ENCODE measurements around the gene MFRP. TPM values are rescaled to one million over a fixed set of nuclear protein-coding genes. Genes with fewer than 3 reads are reported as not detected.
A peak's percentile ranks its signal among the peaks of the same experiment; 100 is the strongest.

The MFRP gene
- total and polyA plus RNA-seq, 9 of the 15 experiments (the other 6 are each of a cell fraction or from before 2014, with no cell fraction given) = not detected

DNA sequence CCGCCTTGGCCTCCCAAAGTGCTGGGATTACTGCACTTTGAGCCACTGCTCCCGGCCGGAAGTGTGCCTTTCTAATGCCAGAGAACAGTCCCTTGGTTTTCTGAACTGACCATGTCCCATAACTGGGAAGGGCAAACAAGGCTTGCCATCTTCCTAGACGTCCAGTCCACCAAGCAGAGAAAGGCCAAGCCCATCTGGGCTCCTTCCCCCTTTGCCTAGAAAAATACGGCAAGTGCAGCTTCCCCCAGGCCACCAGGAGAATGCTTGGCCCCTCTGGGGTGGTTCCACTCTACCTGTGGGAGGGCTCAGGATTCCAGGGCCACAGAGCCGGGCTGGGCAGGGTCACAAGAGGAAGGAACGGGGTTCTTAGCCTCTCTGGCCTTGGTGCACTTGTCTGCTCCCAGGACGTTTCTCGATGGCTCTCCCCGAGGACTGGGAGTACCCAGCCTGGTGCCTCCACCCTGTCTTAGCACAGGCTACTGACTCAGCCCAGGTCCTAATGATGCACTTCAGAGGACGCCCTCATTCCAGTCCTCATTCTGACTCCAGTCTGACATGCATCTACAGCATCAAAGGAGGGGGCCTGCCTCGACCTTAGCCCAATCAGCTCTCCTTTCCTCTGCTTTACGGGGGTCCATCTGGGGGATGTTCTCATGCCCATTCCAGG, 33.8 kb upstream of the MFRP start:
- Histone ChIP-seq H3K36me3 (ENCODE audit: control insufficient read depth, insufficient read depth, low read length) (peaks cover 10% of the 10 kb centered on the region; the same call in 1 of the 3 replicates), H3K4me2 (ENCODE audit: insufficient read depth, low read length) (peak overlapping the region; percentile 92), H3K9me3 (replicated peaks; ENCODE audit: control insufficient read depth, insufficient read depth, low read depth, low read length) (no peaks in the 10 kb centered on the region; the same call in 1 of the 2 replicates), H4K20me1 (replicated peaks; ENCODE audit: control insufficient read depth, insufficient read depth, low read length) (no peaks in the 10 kb centered on the region; the same call in 1 of the 2 replicates), H3K9ac (ENCODE audit: insufficient read depth in 1 of 2, low read depth in 2 of 2, low read length in 2 of 2) (peak overlapping the region; percentile 76 to 91), H3K9me1 (ENCODE audit: control insufficient read depth, insufficient read depth, low read length) (no peaks in the 10 kb centered on the region), H3K27ac (ENCODE audit: extremely low read depth, low read depth, low read length) (peak overlapping the region; percentile 67; the same call in 2 of the 3 replicates), H3K4me1 (replicated peaks in 1 of 2; ENCODE audit: control insufficient read depth in 2 of 2, insufficient read depth in 2 of 2, low read length in 2 of 2) (peaks cover 50 to 58% of the 10 kb centered on the region in 2 experiments), H3K27me3 (ENCODE audit: control insufficient read depth in 2 of 2, insufficient read depth in 2 of 2, low read length in 2 of 2) (no peaks in the 10 kb centered on the region), H2AFZ (ENCODE audit: low read depth, low read length) (peak overlapping the region; percentile 90), H3K4me3 (peak overlapping the region; percentile 61), H3K79me2 (ENCODE audit: control insufficient read depth, insufficient read depth, low read length) (peaks cover 25% of the 10 kb centered on the region)
- intact Hi-C loops (cut with micrococcal nuclease) (loop anchor here (2.0 kb wide), 1 partner anchor 61 kb away; no protein-coding TSS in a partner anchor), in situ Hi-C loops (cut with MboI) (no loop called here)
- DNase-seq (ENCODE audit: extremely low read depth in 1 of 4, low spot score in 3 of 4) (peak in 2 of 4 experiments; percentile 27 to 42), ATAC-seq (peak; percentile 16), FAIRE-seq (peak; percentile 23)
- ChIA-PET POLR2A (interaction anchor here (0.5 to 6.0 kb wide), 6 partner anchors 9 to 60 kb away, joined by 3 to 34 read pairs (median 4); no protein-coding TSS in a partner anchor), CTCF (ENCODE audit: low intra/inter-chr PET ratio) (interaction anchor here (4.2 kb wide), 1 partner anchor 23 kb away, joined by 27 read pairs; no protein-coding TSS in a partner anchor)
- no peak for TF ChIP-seq SIN3B (IDR thresholded peaks at IDR 0.05; ENCODE audit: low read depth)
- TF ChIP-seq ZNF316 (IDR thresholded peaks at IDR 0.05) = 0 out of 2 replicates have a peak, but pooled peaks have one; percentile 1
- TF ChIP-seq ZNF76 (CRISPR knock-in tag; IDR thresholded peaks at IDR 0.05; ENCODE audit: borderline replicate concordance) = no peak
- TF ChIP-seq MED1 (CRISPR knock-in tag; IDR thresholded peaks at IDR 0.05; ENCODE audit: borderline replicate concordance) = no peak
- TF ChIP-seq CBFA2T2 (conservative IDR thresholded peaks at IDR 0.05) = no peak
- TF ChIP-seq BMI1 (IDR thresholded peaks at IDR 0.05; ENCODE audit: low read length) = no peak
- TF ChIP-seq, protein P1, sequence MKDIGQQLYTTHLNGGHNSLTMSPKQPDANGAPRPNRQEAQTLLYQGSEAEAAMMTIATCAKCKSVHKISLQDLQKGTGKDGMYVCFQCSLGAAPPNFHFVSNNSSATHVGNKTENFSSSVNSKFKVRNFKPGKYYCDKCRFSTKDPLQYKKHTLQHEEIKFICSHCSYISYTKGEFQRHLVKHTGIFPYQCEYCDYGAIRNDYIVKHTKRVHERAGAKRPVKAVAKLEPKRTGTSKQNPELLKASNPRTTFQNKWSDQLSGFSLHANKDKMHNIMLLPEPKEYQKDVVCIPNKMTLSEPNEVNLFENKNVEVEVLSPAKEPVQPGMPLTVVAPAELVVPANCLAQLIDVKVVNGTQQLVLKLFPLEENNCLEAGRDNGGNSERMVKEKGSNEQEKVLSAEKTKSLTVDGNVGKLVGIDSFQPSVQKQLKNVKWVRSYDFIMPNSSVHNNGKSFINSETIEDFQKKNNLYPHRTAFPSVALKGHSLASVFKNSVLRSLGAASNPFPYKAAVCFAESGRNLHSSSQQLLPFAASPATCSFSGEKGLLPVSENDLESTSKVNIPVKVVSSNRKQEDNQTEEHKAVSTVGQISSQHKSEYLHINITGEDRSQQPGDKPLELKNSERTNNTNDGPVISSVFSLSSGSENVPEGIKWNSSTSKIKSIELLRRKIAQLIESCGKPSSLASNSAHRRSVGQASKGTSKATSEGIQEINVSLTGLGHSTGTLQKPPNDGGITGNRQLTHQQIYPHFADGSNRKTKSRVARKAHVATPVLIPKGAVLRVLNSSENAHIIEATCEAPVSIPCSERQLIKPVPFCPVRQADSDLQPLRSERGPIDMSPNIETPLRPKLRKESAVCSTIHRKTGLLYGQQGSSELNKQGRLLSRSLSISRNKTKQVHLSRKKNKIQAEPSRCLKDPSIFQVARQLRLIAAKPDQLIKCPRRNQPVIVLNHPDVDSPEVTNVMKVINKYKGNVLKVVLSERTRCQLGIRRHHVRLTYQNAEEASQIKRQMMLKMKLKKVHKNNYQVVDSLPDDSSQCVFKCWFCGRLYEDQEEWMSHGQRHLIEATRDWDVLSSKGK (CRISPR knock-in tag; IDR thresholded peaks at IDR 0.05) = no peak
- no peak for TF ChIP-seq RHOXF2B (CRISPR knock-in tag; conservative IDR thresholded peaks at IDR 0.05)
- 29% methylated on average over 13 of the region's 13 CpGs for WGBS (ENCODE audit: insufficient coverage, low coverage, missing lambda C conversion rate)
- BruUV-seq (replicated peaks) = no TSS peak

Measured in K562 (cell line).